GM21526 (cell line): ENCODE measurements around the gene SELENBP1.
"Not testable (repeated sequence)": the region's sequence is repeated elsewhere in the genome, so short reads cannot be mapped to it uniquely, and the experiment has no call there.

Experiments
- ATAC-seq: cut with Tn5 transposase; IDR thresholded peaks from one replicate; pipeline ENCODE4 v1.9.1; 2021; ENCODE audit warnings: moderate library complexity; ENCODE audit not compliant: unreplicated experiment, low FRiP score

Gene SELENBP1

GRCh38 chr1:151372058-151372934 lies at the start of gene SELENBP1:
Gene SELENBP1 (minus strand): TSS chr1:151372705. CDS start chr1:151372641, 64 bp downstream.
- no peak for ATAC-seq

DNA sequence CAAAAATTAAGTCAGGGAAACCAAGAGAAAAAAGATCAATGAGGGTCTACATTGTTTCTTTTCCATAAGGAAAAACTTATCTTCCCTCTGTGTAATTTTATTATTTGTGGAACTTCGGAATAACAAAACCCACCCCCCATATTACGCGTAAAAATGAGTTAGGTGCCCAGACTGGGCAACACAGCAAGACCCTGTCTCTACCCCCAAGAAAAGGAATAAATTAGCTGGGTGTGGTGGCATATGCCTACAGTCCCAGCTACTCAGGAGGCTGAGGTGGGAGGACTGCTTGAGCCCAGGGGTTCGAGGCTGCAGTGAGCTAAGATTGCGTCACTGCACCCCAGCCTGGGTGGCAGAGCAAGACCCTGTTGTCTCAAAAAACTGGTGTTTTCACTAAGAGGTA lies 47.3 kb upstream of the SELENBP1 start:
- no peak for ATAC-seq

DNA sequence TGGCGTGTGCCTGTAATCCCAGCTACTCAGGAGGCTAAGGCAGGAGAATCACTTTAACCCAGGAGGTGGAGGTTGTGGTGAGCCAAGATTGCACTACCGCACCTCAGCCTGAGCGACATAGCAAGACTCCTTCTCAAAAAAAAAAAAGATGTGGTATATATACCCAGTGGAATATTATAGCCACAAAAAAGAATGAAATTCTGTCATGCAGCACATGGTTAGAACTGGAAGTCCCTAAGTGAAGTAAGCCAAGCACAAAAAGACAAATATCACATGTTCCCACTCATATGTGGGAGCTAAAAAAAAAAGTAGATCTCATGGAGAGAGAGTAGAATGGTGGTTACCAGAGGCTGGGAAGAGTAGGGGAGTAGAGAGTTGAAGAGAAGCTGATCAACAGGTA lies 45.6 kb upstream of the SELENBP1 start:
- ATAC-seq = no peak

- ATAC-seq = no peak
These were observed 43.7 kb upstream of the SELENBP1 start for GRCh38 chr1:151416231-151416630.

DNA sequence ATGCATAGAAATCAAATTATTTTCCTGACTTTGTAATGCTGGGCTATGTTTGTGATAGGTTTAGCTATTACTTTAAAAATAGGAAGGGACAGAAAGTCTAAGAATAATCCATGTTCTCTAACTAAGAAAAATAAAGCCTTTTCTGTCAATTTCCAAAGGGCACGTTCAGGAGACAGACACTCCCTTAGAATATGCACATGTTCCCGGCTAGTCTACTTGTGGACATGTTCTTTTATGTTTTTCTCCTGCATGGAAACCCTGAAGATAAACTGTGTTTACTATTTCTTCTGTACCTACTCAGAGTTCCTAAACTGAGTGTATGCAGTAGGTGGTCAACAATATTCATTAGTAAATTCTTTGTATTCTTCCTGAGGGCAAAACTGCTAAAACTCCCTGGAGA lies 39.4 kb upstream of the SELENBP1 start:
- ATAC-seq = no peak

DNA sequence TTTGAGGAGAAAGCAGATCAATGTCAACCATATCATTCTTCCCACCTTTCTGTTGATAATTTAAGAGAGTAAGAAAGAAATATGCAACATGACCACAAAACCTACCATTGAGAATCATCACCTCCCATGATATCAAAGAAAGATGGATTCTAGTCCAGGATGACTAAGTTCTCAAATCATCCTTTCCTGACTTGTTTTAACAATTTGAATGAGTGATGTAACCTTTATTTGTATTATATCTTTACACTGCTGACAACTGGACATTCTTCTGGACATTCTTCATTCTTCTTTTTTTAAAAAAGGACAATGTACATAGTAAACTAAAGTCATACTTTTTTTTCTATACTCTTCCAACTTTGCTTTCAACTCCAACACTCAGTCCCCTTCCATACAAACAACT lies 36.4 kb upstream of the SELENBP1 start:
- ATAC-seq = no peak

DNA sequence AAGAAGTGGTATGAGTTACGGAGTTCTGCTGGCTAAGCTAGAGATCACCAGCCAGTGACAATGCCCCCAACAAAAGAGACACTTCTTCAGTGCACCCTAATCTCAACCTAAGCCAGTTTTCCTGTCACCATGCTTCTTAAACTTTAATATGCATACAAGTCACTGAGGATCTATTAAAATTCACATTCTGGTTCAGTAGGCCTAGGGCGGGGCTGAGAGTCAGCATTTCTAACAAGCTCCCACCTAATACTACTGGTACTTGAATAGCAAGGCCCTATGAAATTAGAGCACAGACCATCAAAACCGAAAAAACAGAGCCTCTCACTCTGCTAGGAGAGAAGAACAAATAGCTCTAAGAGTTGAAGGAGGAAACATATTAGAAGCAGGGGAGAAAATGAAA lies 34.8 kb upstream of the SELENBP1 start:
- no peak for ATAC-seq

GRCh38 chr1:151406176-151406575 lies 33.7 kb upstream of the SELENBP1 start:
- no peak for ATAC-seq

GRCh38 chr1:151405187-151405951 lies 32.9 kb upstream of the SELENBP1 start:
- no peak for ATAC-seq

DNA sequence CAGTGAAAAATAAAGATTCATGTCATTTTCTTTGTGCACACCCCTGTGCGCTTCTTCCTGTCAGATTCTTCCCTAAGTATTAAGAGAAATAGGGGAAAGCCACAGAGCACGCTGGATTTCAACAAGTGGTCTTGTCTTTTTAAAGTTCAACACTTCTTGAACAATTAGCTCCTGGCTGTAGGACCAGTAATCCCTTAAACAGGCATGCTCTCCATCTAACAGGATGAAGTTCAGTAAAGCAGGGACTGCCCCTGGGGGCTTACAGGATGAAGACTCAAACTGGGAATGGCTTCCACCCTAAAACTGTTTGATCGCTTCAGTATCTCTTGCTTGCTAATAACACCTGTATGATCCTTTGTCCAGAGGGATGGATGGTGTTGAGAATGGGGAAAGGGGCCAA lies 31.1 kb upstream of the SELENBP1 start:
- ATAC-seq = no peak

DNA sequence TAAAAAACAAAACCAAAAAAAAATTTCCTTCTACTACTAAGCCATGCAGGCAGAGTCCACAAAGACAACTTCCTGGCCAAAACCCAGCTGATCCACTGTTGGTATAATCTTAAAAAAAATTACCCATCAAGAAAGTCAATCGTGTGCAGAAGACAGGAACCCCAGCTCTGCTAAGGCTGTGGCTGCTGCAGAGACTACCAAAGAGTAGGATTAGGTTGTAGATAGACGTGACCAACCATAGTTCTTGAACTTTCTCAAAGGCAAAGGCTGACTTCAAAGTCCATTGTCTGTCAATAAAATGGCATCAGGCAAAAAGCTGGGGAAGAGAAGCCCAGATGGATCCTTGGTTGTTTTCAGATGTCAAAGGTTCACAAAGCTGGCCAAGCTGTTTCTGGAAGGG lies 30.3 kb upstream of the SELENBP1 start:
- no peak for ATAC-seq

- no peak for ATAC-seq
These were observed 29.4 kb upstream of the SELENBP1 start for GRCh38 chr1:151401860-151402259.

- ATAC-seq = no peak
These were observed 28.8 kb upstream of the SELENBP1 start for GRCh38 chr1:151401125-151401788.

GRCh38 chr1:151399324-151400171 lies 27.0 kb upstream of the SELENBP1 start, which contains the start of gene PSMB4:
Gene PSMB4 (plus strand): TSS chr1:151399573. CDS start chr1:151399588, 15 bp downstream.
- peak; percentile 71 for ATAC-seq

DNA sequence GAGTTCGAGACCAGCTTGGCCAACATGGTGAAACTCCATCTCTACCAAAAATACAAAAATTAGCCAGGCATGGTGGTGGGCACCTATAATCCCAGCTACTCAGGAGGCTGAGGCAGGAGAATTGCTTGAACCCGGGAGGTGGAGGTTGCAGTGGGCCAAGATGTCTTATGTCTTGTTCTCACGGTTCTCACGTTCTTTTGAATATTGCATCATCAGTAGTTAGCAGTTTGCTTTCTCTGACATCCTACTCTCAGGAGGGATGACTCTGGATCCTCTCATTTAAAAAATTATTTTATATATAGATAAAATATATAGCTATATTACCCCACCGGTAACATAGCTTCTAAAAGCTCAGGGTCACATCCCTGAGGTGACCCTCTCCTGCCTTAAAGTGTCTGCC lies 23.8 kb upstream of the SELENBP1 start:
- ATAC-seq = not testable (repeated sequence)

DNA sequence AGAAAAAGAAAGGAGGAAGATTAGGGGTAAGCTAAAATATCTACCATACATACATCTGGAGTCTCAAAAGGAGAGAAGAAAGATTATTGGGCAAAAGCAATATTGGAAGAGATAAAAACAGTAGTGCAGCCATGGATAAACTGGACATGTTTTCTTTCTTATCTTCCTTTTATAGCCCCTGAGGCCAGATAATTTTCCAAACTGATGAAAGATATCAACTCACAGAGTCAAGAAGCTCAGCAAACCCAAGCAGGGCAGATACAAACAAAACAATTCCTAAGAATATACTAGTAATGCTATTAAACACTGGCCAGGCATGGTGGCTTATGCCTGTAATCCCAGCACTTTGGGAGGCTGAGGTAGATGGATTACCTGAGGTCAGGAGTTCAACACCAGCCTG lies 21.1 kb upstream of the SELENBP1 start:
- no peak for ATAC-seq

DNA sequence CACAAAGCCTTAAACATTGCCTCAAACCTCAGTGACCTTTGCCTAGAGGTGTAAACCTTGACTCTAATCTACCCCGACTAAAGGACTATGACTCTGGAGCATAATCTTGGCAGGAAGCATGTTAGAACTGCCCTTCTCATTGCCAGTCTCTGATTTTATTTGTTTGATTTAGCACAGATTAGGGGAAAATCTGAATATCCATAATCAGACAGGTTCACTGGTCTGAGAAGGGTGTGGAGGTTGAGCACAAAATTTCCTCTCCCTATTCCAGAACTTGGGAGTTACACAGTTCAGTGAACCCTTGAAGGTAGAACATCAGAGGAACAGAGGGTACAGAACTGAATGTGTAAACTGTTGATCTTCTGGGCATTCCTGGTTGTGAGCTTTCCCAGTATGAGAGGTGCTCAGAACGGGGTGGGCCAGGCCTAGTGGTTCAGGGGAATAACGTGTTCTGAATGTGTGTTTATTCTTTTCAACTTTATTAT lies 18.6 kb upstream of the SELENBP1 start:
- ATAC-seq = no peak

DNA sequence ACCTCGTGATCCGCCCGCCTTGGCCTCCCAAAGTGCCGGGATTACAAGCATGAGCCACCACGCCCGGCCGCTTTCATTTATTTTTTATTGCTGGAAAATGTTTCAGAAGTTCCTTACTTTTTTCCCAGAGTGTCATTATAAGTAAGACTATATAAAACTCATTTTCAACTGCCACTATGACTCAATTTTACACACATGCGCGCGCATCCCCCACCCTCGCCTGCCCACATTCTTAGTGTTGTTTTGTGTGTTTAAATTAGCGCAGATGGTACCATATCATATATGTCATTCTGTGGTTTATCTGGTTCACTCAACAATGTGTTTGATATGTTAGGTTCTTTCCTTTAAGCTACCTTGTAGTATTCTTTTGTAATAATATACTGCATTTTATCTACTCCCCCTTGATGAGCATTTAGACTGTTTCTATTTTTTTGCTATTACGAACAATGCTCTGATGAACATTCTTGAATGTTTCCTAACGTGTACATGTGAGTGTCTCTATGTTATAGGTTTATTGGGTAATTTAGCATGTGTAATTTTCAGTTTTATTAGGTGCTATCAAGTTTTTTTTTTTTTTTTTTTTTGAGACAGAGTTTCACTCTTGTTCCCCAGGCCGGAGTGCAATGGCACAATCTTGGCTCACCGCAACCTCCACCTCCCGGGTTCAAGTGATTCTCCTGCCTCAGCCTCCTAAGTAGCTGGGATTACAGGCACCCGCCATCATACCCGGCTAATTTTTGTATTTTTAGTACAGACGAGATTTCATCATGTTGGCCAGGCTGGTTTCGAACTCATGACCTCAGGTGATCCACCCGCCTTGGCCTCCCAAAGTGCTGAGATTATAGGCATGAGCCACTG lies 17.9 kb upstream of the SELENBP1 start:
- ATAC-seq = not testable (repeated sequence)

GRCh38 chr1:151386002-151386401 lies 13.5 kb upstream of the SELENBP1 start:
- no peak for ATAC-seq
